Measurements from ENCODE around the gene RPA3.

DNA sequence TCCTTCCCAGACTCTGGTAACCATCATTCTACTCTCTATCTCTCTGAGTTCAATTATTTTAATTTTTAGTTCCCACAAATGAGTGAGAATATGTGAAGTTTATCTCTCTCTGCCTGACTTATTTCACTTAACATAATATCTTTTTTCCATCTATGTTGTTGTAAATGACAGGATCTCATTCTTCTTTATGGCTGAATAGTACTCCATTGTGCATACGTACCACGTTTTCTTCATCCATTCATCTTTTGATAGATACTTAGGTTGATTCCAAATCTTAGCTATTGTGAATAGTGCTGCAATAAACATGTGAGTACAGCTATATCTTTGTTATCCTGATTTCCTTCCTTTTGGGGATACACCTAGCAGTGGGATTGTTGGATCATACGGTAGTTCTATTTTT is 23.9 kb downstream of the RPA3 start:
- TF ChIP-seq EZH2 (IDR thresholded peaks at IDR 0.05; ENCODE audit: low read length, unreplicated experiment), result no peak
- no peak for TF ChIP-seq CTCF (conservative IDR thresholded peaks at IDR 0.05; ENCODE audit: low read depth, low read length)
- TF ChIP-seq EZH2phosphoT487 (IDR thresholded peaks at IDR 0.05; ENCODE audit: borderline replicate concordance, low read length), result no peak
